Right atrium auricular region (tissue), 2 donors: ENCODE results near the gene ZDHHC6. TPM values are rescaled to one million over a fixed set of nuclear protein-coding genes. Genes with fewer than 3 reads are reported as not detected.

Experiments used
- DNase-seq: peaks from one replicate; pipeline ENCODE4 v3.0.0-alpha.2; 2019; ENCODE audit warnings: low spot score
- H3K27ac ChIP-seq, 2 donors: fragments of 200-600 bp; sonication (generic); 1 replicate in 1 of 2; 2 replicates in 1 of 2; pipeline ENCODE4 v1.5.1; 2016 to 2019
- H3K27me3 ChIP-seq, 2 donors: fragments of 200-600 bp; sonication (generic); one replicate each; pipeline versions ENCODE4 v1.5.1 to v1.6.0; 2017 to 2019
- H3K36me3 ChIP-seq: fragments of 200-600 bp; sonication (generic); one replicate; pipeline ENCODE4 v1.5.1; 2016
- H3K4me1 ChIP-seq, 2 donors: fragments of 200-600 bp; sonication (generic); one replicate each; pipeline versions ENCODE4 v1.5.1 to v1.6.0; 2017 to 2019
- H3K4me3 ChIP-seq, 2 donors: fragments of 200-600 bp; sonication (generic); 1 replicate in 1 of 2; 2 replicates in 1 of 2; pipeline ENCODE4 v1.5.1; 2017 to 2019; ENCODE audit warnings: mild to moderate bottlenecking in 1 of 2, moderate library complexity in 1 of 2
- H3K9me3 ChIP-seq, 2 donors: fragments of 200-600 bp; sonication (generic); one replicate each; pipeline ENCODE4 v1.5.1; 2019
- total RNA-seq, 2 donors: library from RNA; depleted of rRNA; stranded (reverse); fragments of >200 nt; gene quantifications; one replicate each; pipeline ENCODE4 v1.1.0, GENCODE V29; 2016
- TF ChIP-seq, protein P1 (sequence below), 2 donors: fragments of 200-600 bp; sonication (generic); IDR thresholded peaks; one replicate each; pipeline ENCODE4 v1.5.1; 2019; ENCODE audit warnings: antibody characterized with exemption in 2 of 2

Gene ZDHHC6
- total RNA-seq, 2 donors from 2014 or later: 11.0 to 12.8 TPM

DNA sequence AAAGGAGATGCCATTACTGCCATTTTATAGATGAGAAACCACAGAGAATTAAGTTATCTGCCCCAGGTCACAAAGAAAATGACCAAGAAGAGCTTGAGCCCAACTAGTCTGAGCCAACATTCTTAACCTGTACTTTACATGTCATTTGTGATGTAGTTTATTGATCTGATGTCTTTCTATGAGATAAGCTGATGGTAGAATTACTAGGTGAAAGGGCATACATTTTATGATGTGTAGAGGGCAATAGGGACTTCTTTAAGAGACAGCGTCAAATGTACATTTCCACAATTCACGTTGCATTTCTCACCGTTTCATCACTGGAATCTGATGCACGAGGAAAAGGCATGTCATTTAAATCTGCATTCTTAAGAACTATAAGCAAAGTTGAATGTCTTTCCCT lies 61.5 kb downstream of the ZDHHC6 start:
- no peaks in the 10 kb centered on the region for H3K4me1 ChIP-seq
- no peak overlapping the region for H3K4me3 ChIP-seq
- no peaks in the 10 kb centered on the region for H3K36me3 ChIP-seq
- TF ChIP-seq, protein P1, sequence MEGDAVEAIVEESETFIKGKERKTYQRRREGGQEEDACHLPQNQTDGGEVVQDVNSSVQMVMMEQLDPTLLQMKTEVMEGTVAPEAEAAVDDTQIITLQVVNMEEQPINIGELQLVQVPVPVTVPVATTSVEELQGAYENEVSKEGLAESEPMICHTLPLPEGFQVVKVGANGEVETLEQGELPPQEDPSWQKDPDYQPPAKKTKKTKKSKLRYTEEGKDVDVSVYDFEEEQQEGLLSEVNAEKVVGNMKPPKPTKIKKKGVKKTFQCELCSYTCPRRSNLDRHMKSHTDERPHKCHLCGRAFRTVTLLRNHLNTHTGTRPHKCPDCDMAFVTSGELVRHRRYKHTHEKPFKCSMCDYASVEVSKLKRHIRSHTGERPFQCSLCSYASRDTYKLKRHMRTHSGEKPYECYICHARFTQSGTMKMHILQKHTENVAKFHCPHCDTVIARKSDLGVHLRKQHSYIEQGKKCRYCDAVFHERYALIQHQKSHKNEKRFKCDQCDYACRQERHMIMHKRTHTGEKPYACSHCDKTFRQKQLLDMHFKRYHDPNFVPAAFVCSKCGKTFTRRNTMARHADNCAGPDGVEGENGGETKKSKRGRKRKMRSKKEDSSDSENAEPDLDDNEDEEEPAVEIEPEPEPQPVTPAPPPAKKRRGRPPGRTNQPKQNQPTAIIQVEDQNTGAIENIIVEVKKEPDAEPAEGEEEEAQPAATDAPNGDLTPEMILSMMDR (IDR thresholded peaks at IDR 0.05): no peak
- H3K9me3 ChIP-seq: no peaks in the 10 kb centered on the region
- no peak overlapping the region for H3K27ac ChIP-seq
- no peak for DNase-seq
- no peaks in the 10 kb centered on the region for H3K27me3 ChIP-seq

DNA sequence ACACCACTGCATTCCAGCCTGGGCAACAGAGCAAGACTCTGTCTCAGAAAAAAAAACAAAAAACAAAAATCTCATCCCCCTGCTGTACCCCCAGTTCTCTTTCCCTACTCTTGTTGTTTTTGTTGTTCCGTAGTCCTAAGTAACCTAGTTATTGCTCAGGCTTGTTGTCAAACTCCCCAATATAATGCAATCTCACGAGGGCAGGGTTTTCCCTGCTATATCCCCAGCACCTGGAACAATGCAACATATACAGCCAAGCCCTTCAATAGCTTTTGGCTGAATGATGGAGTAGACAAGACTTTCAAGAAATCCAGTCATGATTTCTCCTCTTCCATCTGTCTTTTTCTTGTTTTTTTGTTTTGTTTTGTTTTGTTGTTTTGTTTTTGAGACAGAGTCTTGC lies 62.6 kb downstream of the ZDHHC6 start:
- Histone ChIP-seq H3K36me3 (no peaks in the 10 kb centered on the region), H3K27ac (no peak overlapping the region), H3K4me3 (no peak overlapping the region), H3K4me1 (no peaks in the 10 kb centered on the region), H3K9me3 (no peaks in the 10 kb centered on the region), H3K27me3 (no peaks in the 10 kb centered on the region)
- TF ChIP-seq, protein P1 (IDR thresholded peaks at IDR 0.05): no peak
- DNase-seq: no peak

DNA sequence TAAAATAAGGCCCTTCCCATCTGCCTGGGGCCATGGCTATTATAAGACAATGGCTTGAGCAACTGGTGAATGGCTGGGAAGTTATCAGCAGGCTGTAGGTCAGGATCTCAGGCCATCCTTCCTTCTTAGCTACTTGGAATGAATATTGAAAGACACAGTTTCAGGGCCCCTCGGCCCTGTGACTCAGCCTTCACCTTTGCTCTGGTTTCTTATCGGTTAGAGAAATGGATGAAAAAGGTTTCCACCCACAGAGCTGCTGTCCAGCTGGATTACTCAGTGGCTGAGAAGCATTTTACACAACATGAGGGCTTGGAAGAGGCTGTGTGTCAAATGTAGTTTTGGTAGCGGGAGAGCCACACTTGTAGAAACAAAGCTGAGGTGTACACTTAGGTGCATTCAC lies 63.4 kb downstream of the ZDHHC6 start:
- no peaks in the 10 kb centered on the region for H3K4me1 ChIP-seq
- no peaks in the 10 kb centered on the region for H3K9me3 ChIP-seq
- no peak overlapping the region for H3K4me3 ChIP-seq
- no peaks in the 10 kb centered on the region for H3K36me3 ChIP-seq
- no peaks in the 10 kb centered on the region for H3K27me3 ChIP-seq
- DNase-seq: peak; percentile 81
- TF ChIP-seq, protein P1 (IDR thresholded peaks at IDR 0.05): no peak
- no peak overlapping the region for H3K27ac ChIP-seq

DNA sequence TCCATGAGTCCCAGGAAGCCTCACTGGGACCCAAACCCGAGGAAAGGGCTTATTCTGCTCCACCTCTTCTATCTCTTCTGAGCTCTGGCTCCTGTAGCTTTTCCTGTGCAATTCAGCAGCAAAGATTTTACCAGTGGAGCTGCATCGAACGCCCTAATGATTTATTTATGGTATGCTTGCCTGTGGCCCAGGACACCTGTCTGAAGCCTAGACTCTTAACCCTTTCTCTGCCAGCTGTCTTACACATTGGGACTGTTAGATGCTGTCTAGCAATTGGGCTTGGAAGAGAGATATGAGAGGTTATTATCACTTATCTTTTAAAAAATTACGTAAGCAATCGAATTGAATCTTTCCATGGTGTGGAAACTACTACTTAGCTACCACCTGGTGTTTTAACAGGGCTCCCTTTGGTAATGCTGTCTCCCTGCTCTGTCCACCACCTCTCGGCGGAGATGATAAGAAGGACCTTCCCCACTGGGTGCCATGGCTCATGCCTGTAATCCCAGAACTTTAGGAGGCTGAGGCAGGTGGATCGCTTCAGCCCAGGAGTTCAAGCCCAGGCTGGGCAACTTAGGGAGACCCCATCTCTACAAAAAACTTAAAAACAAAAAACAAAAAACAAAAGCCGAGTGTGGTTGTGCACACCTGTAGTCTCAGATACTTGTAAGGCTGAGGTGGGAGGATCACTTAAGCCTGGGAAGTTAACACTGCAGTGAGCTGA lies 64.0 kb downstream of the ZDHHC6 start:
- H3K4me3 ChIP-seq: no peak overlapping the region
- no peak for DNase-seq
- TF ChIP-seq, protein P1 (IDR thresholded peaks at IDR 0.05): no peak

More for the DNA sequence above, 64.0 kb downstream of the ZDHHC6 start:
- no peaks in the 10 kb centered on the region for H3K27me3 ChIP-seq
- no peaks in the 10 kb centered on the region for H3K9me3 ChIP-seq
- no peaks in the 10 kb centered on the region for H3K4me1 ChIP-seq
- no peak overlapping the region for H3K27ac ChIP-seq
- no peaks in the 10 kb centered on the region for H3K36me3 ChIP-seq

Other genes with a start within 250 kb of the ZDHHC6 start
- gene TECTB, start 163.5 kb downstream of the ZDHHC6 start, total RNA-seq: not detected
- 10 to 100 TPM in 1 of 2 donors, 1 to 10 TPM in 1; 9.2 to 12.0 TPM for gene ACSL5, start 72.8 kb downstream of the ZDHHC6 start, total RNA-seq
- 10 to 100 TPM; 21.0 to 29.6 TPM for gene VTI1A, start 301 bp upstream of the ZDHHC6 start, total RNA-seq